ENCODE data around the gene CRYZL1.

The CRYZL1 gene

DNA sequence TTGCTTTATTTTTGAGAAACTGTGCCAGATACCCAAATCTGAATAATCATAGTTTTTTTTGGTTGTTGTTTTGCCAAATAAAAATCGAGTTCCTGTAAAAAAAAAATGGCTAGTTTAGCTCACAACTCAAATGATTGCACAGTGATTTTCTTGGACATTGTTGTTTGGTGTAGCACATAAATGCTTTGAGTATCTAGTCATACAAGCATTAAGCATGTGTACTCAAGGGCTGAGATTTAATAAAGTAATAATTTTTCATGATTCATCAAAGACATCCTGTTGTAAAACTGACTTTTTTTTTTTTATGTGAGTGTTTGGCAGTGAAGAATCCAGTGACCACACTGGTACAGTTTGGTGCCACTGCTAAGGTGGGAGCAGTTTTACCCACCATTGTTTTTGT is 19.6 kb upstream of the CRYZL1 start:
- TF ChIP-seq, protein P1, sequence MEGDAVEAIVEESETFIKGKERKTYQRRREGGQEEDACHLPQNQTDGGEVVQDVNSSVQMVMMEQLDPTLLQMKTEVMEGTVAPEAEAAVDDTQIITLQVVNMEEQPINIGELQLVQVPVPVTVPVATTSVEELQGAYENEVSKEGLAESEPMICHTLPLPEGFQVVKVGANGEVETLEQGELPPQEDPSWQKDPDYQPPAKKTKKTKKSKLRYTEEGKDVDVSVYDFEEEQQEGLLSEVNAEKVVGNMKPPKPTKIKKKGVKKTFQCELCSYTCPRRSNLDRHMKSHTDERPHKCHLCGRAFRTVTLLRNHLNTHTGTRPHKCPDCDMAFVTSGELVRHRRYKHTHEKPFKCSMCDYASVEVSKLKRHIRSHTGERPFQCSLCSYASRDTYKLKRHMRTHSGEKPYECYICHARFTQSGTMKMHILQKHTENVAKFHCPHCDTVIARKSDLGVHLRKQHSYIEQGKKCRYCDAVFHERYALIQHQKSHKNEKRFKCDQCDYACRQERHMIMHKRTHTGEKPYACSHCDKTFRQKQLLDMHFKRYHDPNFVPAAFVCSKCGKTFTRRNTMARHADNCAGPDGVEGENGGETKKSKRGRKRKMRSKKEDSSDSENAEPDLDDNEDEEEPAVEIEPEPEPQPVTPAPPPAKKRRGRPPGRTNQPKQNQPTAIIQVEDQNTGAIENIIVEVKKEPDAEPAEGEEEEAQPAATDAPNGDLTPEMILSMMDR (IDR thresholded peaks at IDR 0.05; ENCODE audit: low read depth, low read length), result no peak

GRCh38 chr21:33660406-33660805 is 18.9 kb upstream of the CRYZL1 start:
- DNase-seq, result no peak
- H3K36me3 ChIP-seq, result no peaks in the 10 kb centered on the region; the same call in 1 of the 2 replicates
- no peak overlapping the region for H3K4me3 ChIP-seq (ENCODE audit: low read depth, low read length)
- H3K27ac ChIP-seq, result no peak overlapping the region
- no peaks in the 10 kb centered on the region for H3K9me3 ChIP-seq (ENCODE audit: severe bottlenecking)
- TF ChIP-seq, protein P1 (IDR thresholded peaks at IDR 0.05; ENCODE audit: low read depth, low read length), result no peak
- no peaks in the 10 kb centered on the region for H3K27me3 ChIP-seq (ENCODE audit: insufficient read depth, low read depth, severe bottlenecking)

More for the DNA sequence above, 19.6 kb upstream of the CRYZL1 start:
- H3K36me3 ChIP-seq, result no peaks in the 10 kb centered on the region; the same call in 1 of the 2 replicates
- no peak overlapping the region for H3K4me3 ChIP-seq (ENCODE audit: low read depth, low read length)
- H3K27me3 ChIP-seq (ENCODE audit: insufficient read depth, low read depth, severe bottlenecking), result no peaks in the 10 kb centered on the region
- no peaks in the 10 kb centered on the region for H3K9me3 ChIP-seq (ENCODE audit: severe bottlenecking)
- no peak overlapping the region for H3K27ac ChIP-seq
- DNase-seq, result no peak

DNA sequence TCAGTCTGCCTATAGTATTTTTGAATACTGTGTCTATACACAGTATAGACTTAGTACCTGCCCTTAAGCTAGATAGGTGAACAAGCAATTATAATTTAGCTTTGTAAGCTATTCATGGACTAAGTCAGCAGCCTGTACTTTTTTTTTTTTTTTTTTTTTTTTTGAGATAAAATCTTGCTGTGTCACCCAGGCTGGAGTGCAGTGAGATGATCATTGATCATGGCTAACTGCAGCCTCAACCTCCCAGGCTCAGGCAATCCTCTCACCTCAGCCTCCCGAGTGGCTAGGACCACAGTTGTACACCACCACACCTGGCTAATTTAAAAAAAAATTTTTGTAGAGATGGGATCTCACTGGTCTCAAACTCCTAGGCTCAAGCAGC is 18.0 kb upstream of the CRYZL1 start:
- H3K27ac ChIP-seq, result no peak overlapping the region
- no peak for DNase-seq
- no peaks in the 10 kb centered on the region; the same call in 1 of the 2 replicates for H3K36me3 ChIP-seq
- H3K27me3 ChIP-seq (ENCODE audit: insufficient read depth, low read depth, severe bottlenecking), result no peaks in the 10 kb centered on the region
- H3K4me3 ChIP-seq (ENCODE audit: low read depth, low read length), result no peak overlapping the region
- TF ChIP-seq, protein P1 (IDR thresholded peaks at IDR 0.05; ENCODE audit: low read depth, low read length), result no peak
- H3K9me3 ChIP-seq (ENCODE audit: severe bottlenecking), result no peaks in the 10 kb centered on the region

DNA sequence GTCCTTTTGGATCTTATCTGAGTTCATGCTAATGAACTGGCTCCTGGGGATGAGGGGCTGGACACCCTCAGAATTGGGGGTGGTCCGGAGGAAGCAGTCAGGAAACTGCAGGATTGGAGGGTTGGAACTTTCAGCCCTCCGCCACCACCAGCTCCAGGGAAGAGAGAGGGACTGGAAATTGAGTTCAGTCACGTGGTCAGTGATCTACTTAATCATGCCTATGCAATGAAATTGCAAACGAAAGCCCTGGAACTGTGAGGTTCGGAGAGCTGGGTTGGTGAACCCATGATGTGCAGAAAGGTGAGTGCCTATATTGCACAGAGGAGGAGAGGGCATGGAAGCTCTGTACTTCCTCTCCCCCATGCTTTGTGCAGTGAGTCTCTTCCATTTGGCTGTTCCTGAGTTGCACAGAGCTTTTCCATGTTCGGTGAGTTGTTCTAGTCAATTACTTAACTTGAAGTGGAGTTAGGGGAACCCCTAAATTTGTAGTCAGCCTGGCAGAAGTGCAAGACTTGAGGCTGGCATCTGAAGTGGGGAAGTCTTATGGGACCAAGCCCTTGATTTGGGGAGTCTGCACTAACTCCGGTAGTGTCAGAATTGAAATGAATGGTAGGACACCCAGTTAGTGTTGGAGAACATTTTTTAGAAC is 17.5 kb upstream of the CRYZL1 start:
- H3K9me3 ChIP-seq (ENCODE audit: severe bottlenecking), result no peaks in the 10 kb centered on the region
- no peak for DNase-seq
- no peaks in the 10 kb centered on the region; the same call in 1 of the 2 replicates for H3K36me3 ChIP-seq
- TF ChIP-seq, protein P1 (IDR thresholded peaks at IDR 0.05; ENCODE audit: low read depth, low read length), result no peak
- H3K4me3 ChIP-seq (ENCODE audit: low read depth, low read length), result no peak overlapping the region
- H3K27me3 ChIP-seq (ENCODE audit: insufficient read depth, low read depth, severe bottlenecking), result no peaks in the 10 kb centered on the region
- H3K27ac ChIP-seq, result no peak overlapping the region

- H3K36me3 ChIP-seq, result no peaks in the 10 kb centered on the region; the same call in 1 of the 2 replicates
- DNase-seq, result no peak
- TF ChIP-seq, protein P1 (IDR thresholded peaks at IDR 0.05; ENCODE audit: low read depth, low read length), result no peak
- no peak overlapping the region for H3K27ac ChIP-seq
- no peaks in the 10 kb centered on the region for H3K27me3 ChIP-seq (ENCODE audit: insufficient read depth, low read depth, severe bottlenecking)
- no peaks in the 10 kb centered on the region for H3K9me3 ChIP-seq (ENCODE audit: severe bottlenecking)
- no peak overlapping the region for H3K4me3 ChIP-seq (ENCODE audit: low read depth, low read length)
Observed at GRCh38 chr21:33657124-33657820, 15.7 kb upstream of the CRYZL1 start.
